ENCODE measurements around the gene EZH2. TPM values are rescaled to one million over a fixed set of nuclear protein-coding genes. Genes with fewer than 3 reads are reported as not detected.

The EZH2 gene
- polyA plus RNA-seq, 1 donor from 2014 or later = 67.2 TPM

DNA sequence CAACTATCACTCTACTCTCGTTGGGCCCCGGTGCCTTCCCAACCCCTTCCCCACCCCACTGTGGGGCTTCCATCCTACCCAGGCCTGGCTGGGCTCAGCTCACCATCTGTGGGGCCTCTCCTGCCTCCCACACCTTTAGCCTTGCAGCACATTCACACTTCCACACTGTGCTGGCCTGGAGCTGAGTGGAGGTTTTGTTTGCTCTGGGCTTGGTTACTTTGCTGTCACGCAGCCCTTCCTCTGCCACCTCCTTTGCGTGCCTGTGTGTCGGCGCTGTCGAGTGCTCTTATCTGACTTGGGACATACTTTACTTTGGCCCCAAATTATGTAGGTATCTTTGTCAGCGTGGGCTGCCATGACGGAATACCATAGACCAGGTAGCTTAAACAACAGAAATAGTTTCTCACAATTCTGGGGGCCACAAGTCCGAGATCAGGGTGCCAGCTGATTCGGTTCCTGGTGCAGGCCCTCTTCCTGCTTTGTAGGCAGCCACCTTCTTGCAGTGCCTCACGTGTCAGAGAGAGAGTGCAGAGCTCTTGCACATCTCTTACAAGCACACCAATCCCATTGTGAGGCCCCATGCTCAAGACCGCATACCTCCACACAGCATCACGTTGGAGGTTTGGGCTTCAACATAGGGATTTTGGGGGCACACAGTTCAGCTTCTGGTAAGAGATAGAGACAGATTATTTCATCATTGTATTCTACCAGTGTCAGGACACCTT, 96.4 kb downstream of the EZH2 start:
- Histone ChIP-seq H2AFZ (ENCODE audit: low read depth, low read length) (no peak overlapping the region), H3K4me3 (ENCODE audit: low read length) (no peak overlapping the region), H3K4me2 (ENCODE audit: low read length) (no peak overlapping the region), H3K9ac (ENCODE audit: low read length) (no peak overlapping the region), H3K27me3 (ENCODE audit: insufficient read depth, low read depth, low read length) (no peaks in the 10 kb centered on the region), H3K9me3 (ENCODE audit: low read length) (no peaks in the 10 kb centered on the region), H3K27ac (ENCODE audit: low read length) (no peak overlapping the region), H4K20me1 (ENCODE audit: insufficient read depth) (no peaks in the 10 kb centered on the region), H3F3A (ENCODE audit: insufficient read depth, low read length, poor library complexity, severe bottlenecking) (no peaks in the 10 kb centered on the region), H3K9me2 (ENCODE audit: insufficient read depth, low read length) (no peaks in the 10 kb centered on the region), H3K79me2 (replicated peaks; ENCODE audit: insufficient read depth, low read length) (no peaks in the 10 kb centered on the region), H3K36me3 (ENCODE audit: insufficient read depth, low read length) (peaks cover 7% of the 10 kb centered on the region)
- TF ChIP-seq, protein P1, sequence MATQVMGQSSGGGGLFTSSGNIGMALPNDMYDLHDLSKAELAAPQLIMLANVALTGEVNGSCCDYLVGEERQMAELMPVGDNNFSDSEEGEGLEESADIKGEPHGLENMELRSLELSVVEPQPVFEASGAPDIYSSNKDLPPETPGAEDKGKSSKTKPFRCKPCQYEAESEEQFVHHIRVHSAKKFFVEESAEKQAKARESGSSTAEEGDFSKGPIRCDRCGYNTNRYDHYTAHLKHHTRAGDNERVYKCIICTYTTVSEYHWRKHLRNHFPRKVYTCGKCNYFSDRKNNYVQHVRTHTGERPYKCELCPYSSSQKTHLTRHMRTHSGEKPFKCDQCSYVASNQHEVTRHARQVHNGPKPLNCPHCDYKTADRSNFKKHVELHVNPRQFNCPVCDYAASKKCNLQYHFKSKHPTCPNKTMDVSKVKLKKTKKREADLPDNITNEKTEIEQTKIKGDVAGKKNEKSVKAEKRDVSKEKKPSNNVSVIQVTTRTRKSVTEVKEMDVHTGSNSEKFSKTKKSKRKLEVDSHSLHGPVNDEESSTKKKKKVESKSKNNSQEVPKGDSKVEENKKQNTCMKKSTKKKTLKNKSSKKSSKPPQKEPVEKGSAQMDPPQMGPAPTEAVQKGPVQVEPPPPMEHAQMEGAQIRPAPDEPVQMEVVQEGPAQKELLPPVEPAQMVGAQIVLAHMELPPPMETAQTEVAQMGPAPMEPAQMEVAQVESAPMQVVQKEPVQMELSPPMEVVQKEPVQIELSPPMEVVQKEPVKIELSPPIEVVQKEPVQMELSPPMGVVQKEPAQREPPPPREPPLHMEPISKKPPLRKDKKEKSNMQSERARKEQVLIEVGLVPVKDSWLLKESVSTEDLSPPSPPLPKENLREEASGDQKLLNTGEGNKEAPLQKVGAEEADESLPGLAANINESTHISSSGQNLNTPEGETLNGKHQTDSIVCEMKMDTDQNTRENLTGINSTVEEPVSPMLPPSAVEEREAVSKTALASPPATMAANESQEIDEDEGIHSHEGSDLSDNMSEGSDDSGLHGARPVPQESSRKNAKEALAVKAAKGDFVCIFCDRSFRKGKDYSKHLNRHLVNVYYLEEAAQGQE (IDR thresholded peaks at IDR 0.05; ENCODE audit: borderline replicate concordance) = no peak
- TF ChIP-seq, protein P2, sequence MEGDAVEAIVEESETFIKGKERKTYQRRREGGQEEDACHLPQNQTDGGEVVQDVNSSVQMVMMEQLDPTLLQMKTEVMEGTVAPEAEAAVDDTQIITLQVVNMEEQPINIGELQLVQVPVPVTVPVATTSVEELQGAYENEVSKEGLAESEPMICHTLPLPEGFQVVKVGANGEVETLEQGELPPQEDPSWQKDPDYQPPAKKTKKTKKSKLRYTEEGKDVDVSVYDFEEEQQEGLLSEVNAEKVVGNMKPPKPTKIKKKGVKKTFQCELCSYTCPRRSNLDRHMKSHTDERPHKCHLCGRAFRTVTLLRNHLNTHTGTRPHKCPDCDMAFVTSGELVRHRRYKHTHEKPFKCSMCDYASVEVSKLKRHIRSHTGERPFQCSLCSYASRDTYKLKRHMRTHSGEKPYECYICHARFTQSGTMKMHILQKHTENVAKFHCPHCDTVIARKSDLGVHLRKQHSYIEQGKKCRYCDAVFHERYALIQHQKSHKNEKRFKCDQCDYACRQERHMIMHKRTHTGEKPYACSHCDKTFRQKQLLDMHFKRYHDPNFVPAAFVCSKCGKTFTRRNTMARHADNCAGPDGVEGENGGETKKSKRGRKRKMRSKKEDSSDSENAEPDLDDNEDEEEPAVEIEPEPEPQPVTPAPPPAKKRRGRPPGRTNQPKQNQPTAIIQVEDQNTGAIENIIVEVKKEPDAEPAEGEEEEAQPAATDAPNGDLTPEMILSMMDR (IDR thresholded peaks at IDR 0.05; ENCODE audit: poor library complexity, severe bottlenecking) = no peak
- TF ChIP-seq MXI1 (conservative IDR thresholded peaks at IDR 0.05; ENCODE audit: poor library complexity, severe bottlenecking) (no peak), POLR2AphosphoS5 (IDR thresholded peaks at IDR 0.05) (no peak), SMC3 (conservative IDR thresholded peaks at IDR 0.05; ENCODE audit: poor library complexity) (no peak), TAF1 (IDR thresholded peaks at IDR 0.05; ENCODE audit: low read depth) (no peak), EP300 (conservative IDR thresholded peaks at IDR 0.05; ENCODE audit: poor library complexity, severe bottlenecking) (no peak), RAD21 (conservative IDR thresholded peaks at IDR 0.05) (no peak), EZH2 (IDR thresholded peaks at IDR 0.05; ENCODE audit: borderline replicate concordance, insufficient read depth, low read length, poor library complexity, severe bottlenecking) (no peak)

DNA sequence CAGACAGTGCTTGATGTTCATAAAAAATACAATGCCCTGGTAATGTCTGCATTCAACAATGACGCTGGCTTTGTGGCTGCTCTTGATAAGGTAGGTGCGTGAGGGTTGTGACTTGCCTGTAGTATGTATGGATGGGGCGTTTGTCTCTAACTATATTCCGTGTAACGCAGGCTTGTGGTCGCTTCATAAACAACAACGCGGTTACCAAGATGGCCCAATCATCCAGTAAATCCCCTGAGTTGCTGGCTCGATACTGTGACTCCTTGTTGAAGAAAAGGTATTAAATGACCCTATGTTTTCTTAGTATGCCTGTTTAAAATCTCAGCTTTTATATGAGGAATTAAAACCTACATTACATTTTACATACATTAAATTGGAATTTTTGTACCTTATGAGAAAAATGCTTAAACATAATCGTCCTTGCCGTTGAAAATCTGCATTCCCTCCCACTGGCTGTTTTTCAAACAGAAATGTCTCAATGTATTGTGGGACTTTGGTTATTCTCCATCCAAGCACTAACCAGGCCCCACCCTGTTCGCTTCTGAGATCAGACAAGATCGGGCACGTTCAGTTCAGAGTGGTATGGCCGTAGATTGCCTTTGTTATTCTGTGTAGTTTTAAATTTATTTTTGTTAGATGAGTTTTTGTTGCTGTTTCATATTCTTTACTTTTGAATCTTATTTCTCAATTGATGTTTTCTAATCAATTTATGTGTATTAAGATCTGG, 100.1 kb downstream of the EZH2 start:
- Histone ChIP-seq H3K9ac (ENCODE audit: low read length) (no peak overlapping the region), H3K79me2 (replicated peaks; ENCODE audit: insufficient read depth, low read length) (no peaks in the 10 kb centered on the region), H3K27ac (ENCODE audit: low read length) (no peak overlapping the region), H2AFZ (ENCODE audit: low read depth, low read length) (no peak overlapping the region), H3K27me3 (ENCODE audit: insufficient read depth, low read depth, low read length) (no peaks in the 10 kb centered on the region), H4K20me1 (ENCODE audit: insufficient read depth) (no peaks in the 10 kb centered on the region), H3F3A (ENCODE audit: insufficient read depth, low read length, poor library complexity, severe bottlenecking) (no peaks in the 10 kb centered on the region), H3K9me3 (ENCODE audit: low read length) (no peaks in the 10 kb centered on the region), H3K4me2 (ENCODE audit: low read length) (no peak overlapping the region), H3K9me2 (ENCODE audit: insufficient read depth, low read length) (no peaks in the 10 kb centered on the region), H3K4me3 (ENCODE audit: low read length) (no peak overlapping the region), H3K36me3 (ENCODE audit: insufficient read depth, low read length) (peaks cover 9% of the 10 kb centered on the region)
- TF ChIP-seq RAD21 (conservative IDR thresholded peaks at IDR 0.05) (no peak), EZH2 (IDR thresholded peaks at IDR 0.05; ENCODE audit: borderline replicate concordance, insufficient read depth, low read length, poor library complexity, severe bottlenecking) (no peak), TAF1 (IDR thresholded peaks at IDR 0.05; ENCODE audit: low read depth) (no peak), POLR2AphosphoS5 (IDR thresholded peaks at IDR 0.05) (no peak), SMC3 (conservative IDR thresholded peaks at IDR 0.05; ENCODE audit: poor library complexity) (no peak), MXI1 (conservative IDR thresholded peaks at IDR 0.05; ENCODE audit: poor library complexity, severe bottlenecking) (no peak), EP300 (conservative IDR thresholded peaks at IDR 0.05; ENCODE audit: poor library complexity, severe bottlenecking) (no peak)
- TF ChIP-seq, protein P2 (IDR thresholded peaks at IDR 0.05; ENCODE audit: poor library complexity, severe bottlenecking) = no peak
- TF ChIP-seq, protein P1 (IDR thresholded peaks at IDR 0.05; ENCODE audit: borderline replicate concordance) = no peak

Data from neural cell (in vitro differentiated cells).